Common myeloid progenitor, CD34-positive (primary cell): ENCODE results near the gene FHAD1.
A peak's percentile ranks its signal among the peaks of the same experiment; 100 is the strongest.

Experiments
- CTCF ChIA-PET: fragments of 350-600 bp; sonication (Branson Sonifier 250); formaldehyde crosslinking; loops from one replicate; lab custom pipeline; 2021; ENCODE audit warnings: antibody characterized with exemption; lab: Charles Lee
- POLR2A ChIA-PET: fragments of 350-600 bp; sonication (Branson Sonifier 250); formaldehyde crosslinking; loops from one replicate; lab custom pipeline; 2021; ENCODE audit warnings: antibody characterized with exemption; lab: Charles Lee
- DNase-seq, 3 donors: peaks; one replicate each; pipeline versions ENCODE4 v3.0.0 to v3.0.0-alpha.2; 2013
- H3K27ac ChIP-seq, 2 experiments: 1 replicate in 1 of 2; 2 replicates in 1 of 2; pipeline ENCODE4 v1.7.0; 2013; ENCODE audit warnings: inconsistent platforms in 2 of 2, low read length in 2 of 2, mild to moderate bottlenecking in 2 of 2, low read depth in 1 of 2, moderate library complexity in 1 of 2; ENCODE audit not compliant: severe bottlenecking in 2 of 2, insufficient read depth in 1 of 2, poor library complexity in 1 of 2
- H3K27me3 ChIP-seq, 5 experiments: replicated peaks in 2 of 5; 1 replicate in 3 of 5; 2 replicates in 2 of 5; pipeline versions ENCODE4 v1.6.1 to v1.7.0; 2013; ENCODE audit warnings: low read length in 4 of 5, mild to moderate bottlenecking in 2 of 5, moderate library complexity in 2 of 5, inconsistent platforms in 1 of 5; ENCODE audit not compliant: insufficient read depth in 5 of 5, control insufficient read depth in 4 of 5
- H3K36me3 ChIP-seq, 4 experiments: 1 replicate in 2 of 4; 2 replicates in 2 of 4; pipeline versions ENCODE4 v1.6.1 to v1.7.0; 2013; ENCODE audit warnings: low read length in 3 of 4, control low read depth in 1 of 4, mild to moderate bottlenecking in 1 of 4; ENCODE audit not compliant: control insufficient read depth in 4 of 4, insufficient read depth in 4 of 4
- H3K4me1 ChIP-seq, 4 experiments: 1 replicate in 3 of 4; 2 replicates in 1 of 4; pipeline versions ENCODE4 v1.6.1 to v1.7.1; 2013; ENCODE audit warnings: low read length in 3 of 4, mild to moderate bottlenecking in 3 of 4, control low read depth in 1 of 4, inconsistent platforms in 1 of 4, moderate library complexity in 1 of 4; ENCODE audit not compliant: control insufficient read depth in 4 of 4, insufficient read depth in 4 of 4; ENCODE audit errors: control extremely low read depth in 1 of 4
- H3K4me3 ChIP-seq, 7 experiments: 1 replicate in 4 of 7; 2 replicates in 3 of 7; pipeline versions ENCODE4 v1.5.1 to v1.7.0; 2013; ENCODE audit warnings: mild to moderate bottlenecking in 7 of 7, low read length in 6 of 7, moderate library complexity in 6 of 7, inconsistent platforms in 2 of 7, low read depth in 2 of 7, control low read depth in 1 of 7; ENCODE audit not compliant: insufficient read depth in 4 of 7, control insufficient read depth in 1 of 7; ENCODE audit errors: extremely low read depth in 1 of 7
- H3K9me3 ChIP-seq, 5 experiments: 1 replicate in 4 of 5; 2 replicates in 1 of 5; pipeline versions ENCODE4 v1.6.1 to v1.7.1; 2013; ENCODE audit warnings: low read length in 4 of 5, mild to moderate bottlenecking in 2 of 5, inconsistent platforms in 1 of 5, low read depth in 1 of 5, moderate library complexity in 1 of 5; ENCODE audit not compliant: control insufficient read depth in 4 of 5, insufficient read depth in 2 of 5; ENCODE audit errors: control extremely low read depth in 1 of 5
- WGBS: methylation state at CpG from one replicate; pipeline ENCODE4 v1.1.5; 2013; ENCODE audit not compliant: insufficient coverage; 5-methylcytosine and 5-hydroxymethylcytosine counted together

Gene FHAD1

GRCh38 chr1:15350151-15350550 is 103.1 kb downstream of the FHAD1 start:
- no peaks in the 10 kb centered on the region for H3K9me3 ChIP-seq
- no peaks in the 10 kb centered on the region for H3K27me3 ChIP-seq
- no peak for DNase-seq
- H3K27ac ChIP-seq = no peak overlapping the region
- WGBS = 97% methylated on average over 9 of the region's 10 CpGs
- peaks cover 5 to 37% (median 32%) of the 10 kb centered on the region in 4 experiments for H3K4me1 ChIP-seq
- POLR2A ChIA-PET = no interaction called here
- H3K4me3 ChIP-seq = no peak overlapping the region
- CTCF ChIA-PET = no interaction called here
- H3K36me3 ChIP-seq = no peaks in the 10 kb centered on the region

- POLR2A ChIA-PET = no interaction called here
These were observed 103.7 kb downstream of the FHAD1 start for GRCh38 chr1:15350551-15351200.

DNA sequence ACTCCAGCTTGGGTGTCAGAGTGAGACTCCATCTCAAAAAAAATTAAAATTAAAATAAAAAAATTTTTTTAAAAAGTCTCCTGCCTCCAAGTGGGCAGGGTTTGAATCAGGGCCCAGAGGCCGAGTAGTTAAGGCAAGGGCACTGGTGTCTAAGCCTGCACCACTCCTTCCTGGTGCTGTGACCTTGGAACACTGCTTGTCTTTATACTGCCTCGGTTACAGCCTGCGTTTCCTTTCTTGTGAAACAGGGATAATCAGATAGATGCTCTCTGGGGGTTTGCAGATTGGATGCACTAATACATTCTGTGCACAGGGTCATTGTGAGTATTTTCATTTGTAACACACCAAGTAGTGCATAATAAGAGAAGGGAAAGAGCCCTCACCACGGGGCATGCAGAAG is 104.3 kb downstream of the FHAD1 start:
- POLR2A ChIA-PET = no interaction called here
- no peaks in the 10 kb centered on the region for H3K36me3 ChIP-seq
- no peak overlapping the region for H3K4me3 ChIP-seq
- H3K9me3 ChIP-seq = no peaks in the 10 kb centered on the region
- WGBS = 96% methylated on average over 4 of the region's 4 CpGs
- H3K4me1 ChIP-seq = peaks cover under 1 to 25% (median 21%) of the 10 kb centered on the region in 4 experiments
- CTCF ChIA-PET = no interaction called here
- no peak for DNase-seq
- H3K27me3 ChIP-seq = no peaks in the 10 kb centered on the region
- H3K27ac ChIP-seq = no peak overlapping the region

More at GRCh38 chr1:15350551-15351200, 103.7 kb downstream of the FHAD1 start:
- Histone ChIP-seq H3K36me3 (no peaks in the 10 kb centered on the region), H3K9me3 (no peaks in the 10 kb centered on the region), H3K27me3 (no peaks in the 10 kb centered on the region), H3K4me1 (peaks cover 3 to 32% (median 27%) of the 10 kb centered on the region in 4 experiments), H3K27ac (no peak overlapping the region), H3K4me3 (no peak overlapping the region)
- CTCF ChIA-PET = no interaction called here
- 93% methylated on average over 4 of the region's 4 CpGs for WGBS
- DNase-seq = no peak

DNA sequence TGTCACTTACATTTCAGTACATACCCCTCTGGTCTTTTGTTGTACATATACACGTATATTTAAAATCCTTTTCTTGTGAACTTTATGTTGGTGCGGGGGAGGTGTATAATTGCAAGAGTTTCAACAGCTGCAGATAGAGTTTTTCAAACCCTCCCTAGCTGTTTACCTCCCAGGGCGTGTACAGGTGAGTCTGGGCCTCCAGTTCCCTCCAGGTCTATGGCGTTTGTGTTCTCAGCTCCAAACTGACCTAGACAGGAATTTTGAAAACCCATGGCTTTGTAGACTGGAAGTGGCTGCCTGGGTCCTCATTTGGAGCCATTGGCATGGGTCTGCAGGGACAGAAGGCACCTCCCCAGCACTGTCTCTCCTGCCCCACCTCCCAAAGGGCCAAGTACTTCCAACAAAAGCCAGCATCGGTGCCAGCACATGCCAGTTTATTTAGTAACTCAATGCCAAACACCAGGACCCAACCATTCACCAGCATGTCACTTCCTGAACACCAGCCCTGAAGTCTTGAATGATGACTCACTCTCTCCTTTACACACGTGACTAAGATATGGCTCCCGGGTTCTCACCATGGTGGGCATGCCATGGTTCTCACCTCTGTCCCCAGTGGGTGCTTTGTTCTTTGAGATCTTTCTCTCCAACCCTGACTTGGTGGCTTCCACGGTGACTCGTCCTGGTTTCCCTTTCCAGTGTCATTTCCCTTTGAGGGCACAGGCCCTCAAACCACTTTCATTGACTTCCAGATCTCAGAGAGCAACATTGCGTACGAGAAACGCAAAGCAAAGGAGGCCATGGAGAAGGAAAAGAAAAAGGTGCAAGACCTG is 105.3 kb downstream of the FHAD1 start:
- CTCF ChIA-PET = no interaction called here
- Histone ChIP-seq H3K27me3 (no peaks in the 10 kb centered on the region), H3K27ac (no peak overlapping the region), H3K36me3 (no peaks in the 10 kb centered on the region), H3K4me1 (peaks cover 0 to 15% (median 11%) of the 10 kb centered on the region in 4 experiments), H3K9me3 (no peaks in the 10 kb centered on the region), H3K4me3 (no peak overlapping the region)
- WGBS = 70% methylated on average over 10 of the region's 12 CpGs
- DNase-seq = peak; percentile 48 to 86 (median 78)
- POLR2A ChIA-PET = no interaction called here

DNA sequence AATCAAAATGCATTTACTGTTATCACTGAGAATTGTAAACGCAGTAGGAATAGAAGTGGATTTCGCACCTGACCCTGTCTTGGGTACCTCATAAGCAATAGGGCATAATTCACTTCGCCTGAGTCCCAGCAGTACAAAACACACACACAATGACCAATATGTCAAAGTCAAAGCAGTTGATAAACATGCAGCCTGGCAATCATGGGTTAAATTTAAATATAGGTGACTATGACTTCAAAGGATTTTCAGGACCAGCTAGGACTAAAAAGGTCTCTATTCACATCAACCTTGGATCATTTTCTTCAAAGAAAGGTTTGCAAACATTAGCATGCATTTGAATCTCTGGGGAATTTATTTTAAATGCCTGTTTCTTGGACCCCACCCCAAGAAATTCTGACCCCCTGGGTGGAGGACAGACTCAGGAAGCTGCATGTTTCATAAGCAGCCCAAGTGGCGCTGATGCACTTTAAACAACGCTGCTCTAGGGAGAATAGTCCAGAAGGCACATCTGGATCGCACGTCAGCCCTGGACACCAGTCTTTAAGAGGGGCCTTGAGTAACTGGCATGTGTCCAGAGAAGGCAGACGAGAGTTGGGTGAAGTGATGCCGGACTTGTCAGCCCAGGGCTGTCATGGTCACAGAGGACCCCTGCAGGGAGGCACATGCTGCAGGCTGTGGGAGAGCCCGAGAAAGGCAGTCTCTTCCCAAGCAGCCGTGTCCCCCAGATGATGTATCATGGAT is 107.0 kb downstream of the FHAD1 start:
- Histone ChIP-seq H3K4me1 (peaks cover 0 to 9% (median 7%) of the 10 kb centered on the region in 4 experiments), H3K27ac (no peak overlapping the region), H3K36me3 (no peaks in the 10 kb centered on the region), H3K4me3 (no peak overlapping the region), H3K9me3 (no peaks in the 10 kb centered on the region), H3K27me3 (no peaks in the 10 kb centered on the region)
- ChIA-PET CTCF (interaction anchor here (1.0 to 1.3 kb wide), 2 partner anchors 12 to 16 kb away, joined by 3 read pairs; no protein-coding TSS in a partner anchor), POLR2A (no interaction called here)
- no peak for DNase-seq
- 95% methylated on average over 8 of the region's 11 CpGs for WGBS

DNA sequence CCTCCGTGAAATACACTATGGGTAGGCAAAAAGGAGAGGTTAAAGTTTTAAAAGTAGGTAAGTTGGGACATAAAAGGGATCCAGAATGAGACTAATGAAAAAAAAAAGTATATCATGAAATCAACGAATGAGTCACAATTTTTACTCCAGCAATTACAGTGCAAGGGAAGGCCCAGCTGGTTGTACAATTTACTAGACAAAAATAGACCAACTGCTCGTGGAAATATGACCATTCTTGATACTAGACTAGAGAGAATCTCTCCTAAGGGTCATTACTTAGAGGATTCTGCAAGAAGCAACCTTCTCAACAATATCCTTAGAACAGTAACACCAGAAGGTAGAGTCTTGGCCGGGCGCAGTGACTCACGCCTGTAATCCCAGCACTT is 107.5 kb downstream of the FHAD1 start:
- no peak overlapping the region for H3K4me3 ChIP-seq
- peaks cover 0 to 9% (median 7%) of the 10 kb centered on the region in 4 experiments for H3K4me1 ChIP-seq
- DNase-seq = no peak
- POLR2A ChIA-PET = interaction anchor here (0.6 kb wide), 1 partner anchor 63 kb away, joined by 3 read pairs; no protein-coding TSS in a partner anchor
- CTCF ChIA-PET = interaction anchor here (1.0 kb wide), 1 partner anchor 12 kb away, joined by 3 read pairs; no protein-coding TSS in a partner anchor
- H3K36me3 ChIP-seq = no peaks in the 10 kb centered on the region
- no peaks in the 10 kb centered on the region for H3K9me3 ChIP-seq
- H3K27me3 ChIP-seq = no peaks in the 10 kb centered on the region
- WGBS = 86% methylated on average over 4 of the region's 6 CpGs
- H3K27ac ChIP-seq = no peak overlapping the region
